Endothelial cell of umbilical vein (primary cell): ENCODE data around the gene CEP72.

Source experiments
- EZH2 ChIP-seq: IDR thresholded peaks from 2 replicates; pipeline ENCODE4 v1.6.1; 2012; ENCODE audit warnings: borderline replicate concordance, low read depth, mild to moderate bottlenecking, moderate library complexity, low read length, inconsistent platforms; ENCODE audit not compliant: severe bottlenecking
- JUN ChIP-seq: IDR thresholded peaks from 2 replicates; pipeline ENCODE4 v1.6.1; 2011; ENCODE audit warnings: borderline replicate concordance, low read depth; ENCODE audit not compliant: insufficient read length, insufficient read depth
- POLR2A ChIP-seq: IDR thresholded peaks from 2 replicates; pipeline ENCODE4 v1.6.1; 2012; ENCODE audit warnings: low read depth, mild to moderate bottlenecking, control low read depth, low read length
- POLR2AphosphoS5 ChIP-seq: IDR thresholded peaks from 2 replicates; pipeline ENCODE4 v1.6.1; 2012; ENCODE audit warnings: low read depth, mild to moderate bottlenecking, control low read depth, low read length, moderate library complexity; ENCODE audit not compliant: insufficient read depth
- TF ChIP-seq, protein P1 (sequence below), 2 donors: IDR thresholded peaks; 1 replicate in 1 of 2; 2 replicates in 1 of 2; pipeline ENCODE4 v1.5.1; 2011; ENCODE audit warnings: low read length in 2 of 2, mild to moderate bottlenecking in 2 of 2, moderate library complexity in 2 of 2, control low read depth in 1 of 2, inconsistent platforms in 1 of 2, low read depth in 1 of 2; ENCODE audit not compliant: insufficient read depth in 1 of 2; ENCODE audit errors: extremely low read depth in 1 of 2

DNA sequence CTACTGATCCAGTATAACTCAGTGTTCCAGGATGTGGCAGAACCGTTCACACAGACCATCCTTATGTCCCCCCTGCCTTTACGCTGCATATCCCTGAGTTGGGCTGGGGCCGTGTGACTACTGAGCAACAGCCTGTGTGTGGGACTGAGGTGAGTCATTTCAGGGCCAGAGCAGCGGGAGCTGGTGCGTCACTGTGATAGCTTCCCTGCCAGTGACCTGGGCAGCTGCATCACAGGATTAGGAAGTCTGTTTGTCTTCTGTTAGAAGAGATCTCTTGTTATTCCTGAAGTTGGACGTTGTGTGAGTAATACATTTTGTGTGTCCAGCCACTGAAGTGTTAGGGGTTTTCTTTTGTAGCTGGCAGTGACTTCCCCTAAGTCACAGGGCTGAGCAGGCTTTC, 45.4 kb downstream of the CEP72 start:
- no peak for TF ChIP-seq POLR2A
- peak; percentile 64 for TF ChIP-seq POLR2AphosphoS5
- TF ChIP-seq, protein P1, sequence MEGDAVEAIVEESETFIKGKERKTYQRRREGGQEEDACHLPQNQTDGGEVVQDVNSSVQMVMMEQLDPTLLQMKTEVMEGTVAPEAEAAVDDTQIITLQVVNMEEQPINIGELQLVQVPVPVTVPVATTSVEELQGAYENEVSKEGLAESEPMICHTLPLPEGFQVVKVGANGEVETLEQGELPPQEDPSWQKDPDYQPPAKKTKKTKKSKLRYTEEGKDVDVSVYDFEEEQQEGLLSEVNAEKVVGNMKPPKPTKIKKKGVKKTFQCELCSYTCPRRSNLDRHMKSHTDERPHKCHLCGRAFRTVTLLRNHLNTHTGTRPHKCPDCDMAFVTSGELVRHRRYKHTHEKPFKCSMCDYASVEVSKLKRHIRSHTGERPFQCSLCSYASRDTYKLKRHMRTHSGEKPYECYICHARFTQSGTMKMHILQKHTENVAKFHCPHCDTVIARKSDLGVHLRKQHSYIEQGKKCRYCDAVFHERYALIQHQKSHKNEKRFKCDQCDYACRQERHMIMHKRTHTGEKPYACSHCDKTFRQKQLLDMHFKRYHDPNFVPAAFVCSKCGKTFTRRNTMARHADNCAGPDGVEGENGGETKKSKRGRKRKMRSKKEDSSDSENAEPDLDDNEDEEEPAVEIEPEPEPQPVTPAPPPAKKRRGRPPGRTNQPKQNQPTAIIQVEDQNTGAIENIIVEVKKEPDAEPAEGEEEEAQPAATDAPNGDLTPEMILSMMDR (IDR thresholded peaks at IDR 0.05; ENCODE audit: extremely low read depth in 1 of 2, insufficient read depth in 1 of 2, low read depth in 1 of 2, low read length in 2 of 2): no peak
- no peak for TF ChIP-seq EZH2
- TF ChIP-seq JUN: peak; percentile 86
